Right forelimb (tissue), 1 donor: ENCODE data around the gene ZNF831.

ENCODE experiments used
- DNase-seq: peaks from one replicate; pipeline ENCODE4 v3.0.0-alpha.2; 2018

The ZNF831 gene

GRCh38 chr20:59253779-59254319, 90.2 kb downstream of the ZNF831 start:
- DNase-seq, result no peak

GRCh38 chr20:59255256-59255655, 91.6 kb downstream of the ZNF831 start:
- no peak for DNase-seq

- DNase-seq, result no peak
These were observed 94.6 kb downstream of the ZNF831 start for GRCh38 chr20:59258221-59258621.

- no peak for DNase-seq
These were observed 96.3 kb downstream of the ZNF831 start for GRCh38 chr20:59259946-59260345.

- DNase-seq, result no peak
These were observed 101.7 kb downstream of the ZNF831 start for GRCh38 chr20:59265298-59265697.

GRCh38 chr20:59268870-59269269, 105.2 kb downstream of the ZNF831 start:
- DNase-seq, result no peak

GRCh38 chr20:59269411-59270025, 105.9 kb downstream of the ZNF831 start:
- DNase-seq, result no peak

GRCh38 chr20:59270380-59270779, 106.8 kb downstream of the ZNF831 start:
- no peak for DNase-seq

- no peak for DNase-seq
These were observed 110.2 kb downstream of the ZNF831 start for GRCh38 chr20:59273739-59274357.

- no peak for DNase-seq
These were observed 113.3 kb downstream of the ZNF831 start for GRCh38 chr20:59276938-59277337.

GRCh38 chr20:59284470-59284869, 120.8 kb downstream of the ZNF831 start:
- no peak for DNase-seq

GRCh38 chr20:59289994-59290393, 126.4 kb downstream of the ZNF831 start:
- no peak for DNase-seq

GRCh38 chr20:59291740-59292383, 128.2 kb downstream of the ZNF831 start:
- DNase-seq, result no peak

GRCh38 chr20:59295531-59295930, 131.9 kb downstream of the ZNF831 start:
- DNase-seq, result no peak

- DNase-seq, result no peak
These were observed 134.1 kb downstream of the ZNF831 start for GRCh38 chr20:59297686-59298085.

- no peak for DNase-seq
These were observed 136.3 kb downstream of the ZNF831 start for GRCh38 chr20:59299945-59300332.

- peak; percentile 55 for DNase-seq
These were observed 136.9 kb downstream of the ZNF831 start, which contains the start of gene EDN3 for GRCh38 chr20:59300333-59301081. TSS of gene EDN3 (plus strand) at chr20:59300611. CDS start at chr20:59300813, 202 bp downstream.

- no peak for DNase-seq
These were observed 137.9 kb downstream of the ZNF831 start for GRCh38 chr20:59301343-59302007.

GRCh38 chr20:59305908-59306655, 142.5 kb downstream of the ZNF831 start:
- DNase-seq, result no peak

- DNase-seq, result no peak
These were observed 143.6 kb downstream of the ZNF831 start for GRCh38 chr20:59307270-59307669.
